GM12874 (cell line): ENCODE measurements around the gene ATP6V1C2.

Source experiments
- TF ChIP-seq, protein P1 (sequence below): IDR thresholded peaks from 2 replicates; pipeline ENCODE4 v1.5.1; 2011; ENCODE audit warnings: low read depth, mild to moderate bottlenecking, control low read depth, low read length, moderate library complexity; ENCODE audit not compliant: insufficient read depth

The ATP6V1C2 gene

DNA sequence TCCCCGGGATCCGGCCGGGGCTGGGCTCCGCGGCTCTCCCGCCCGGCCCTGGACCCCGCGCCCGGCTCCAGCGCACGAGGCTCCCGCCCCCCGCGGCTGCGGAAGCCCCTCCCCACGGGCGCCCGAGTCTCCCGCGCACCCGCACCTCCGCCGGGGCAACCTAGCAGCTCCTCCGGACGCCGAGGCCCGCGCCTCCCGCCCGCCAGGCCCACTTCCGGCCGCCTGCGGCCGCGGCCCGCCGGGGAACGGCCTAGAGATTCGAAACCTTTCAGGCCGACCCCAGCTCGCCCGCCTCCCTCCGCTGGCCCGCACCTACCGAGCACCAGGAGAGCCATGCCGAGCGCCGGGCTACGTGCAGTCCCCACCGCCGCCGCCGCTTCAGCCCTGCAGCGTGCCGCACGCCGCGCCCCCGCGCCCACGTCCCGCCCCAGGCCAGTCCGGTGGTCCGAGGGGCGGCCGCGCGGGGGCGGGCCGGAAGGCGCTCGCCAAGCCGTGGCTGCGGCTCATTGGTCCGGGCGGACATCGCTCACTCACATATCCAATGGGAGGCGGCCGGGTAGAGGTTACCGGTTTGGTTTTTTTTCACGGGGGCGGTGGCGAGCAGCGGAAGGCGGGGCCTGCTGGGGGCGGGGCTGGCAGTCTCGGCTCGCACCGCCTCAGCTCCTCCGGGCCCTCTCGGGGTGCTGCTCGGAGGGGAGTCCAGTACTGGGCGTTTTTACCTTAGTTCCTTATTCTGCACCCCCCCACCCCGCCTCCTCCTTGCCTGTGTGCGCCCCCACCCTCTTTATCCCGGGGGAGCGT is 91.1 kb downstream of the ATP6V1C2 start, which contains the start of gene PDIA6:
Gene PDIA6, minus strand, starts transcription at position 424 of the 801 bp plus-strand sequence. Its CDS starts 89 bp downstream, at position 335.
- TF ChIP-seq, protein P1, sequence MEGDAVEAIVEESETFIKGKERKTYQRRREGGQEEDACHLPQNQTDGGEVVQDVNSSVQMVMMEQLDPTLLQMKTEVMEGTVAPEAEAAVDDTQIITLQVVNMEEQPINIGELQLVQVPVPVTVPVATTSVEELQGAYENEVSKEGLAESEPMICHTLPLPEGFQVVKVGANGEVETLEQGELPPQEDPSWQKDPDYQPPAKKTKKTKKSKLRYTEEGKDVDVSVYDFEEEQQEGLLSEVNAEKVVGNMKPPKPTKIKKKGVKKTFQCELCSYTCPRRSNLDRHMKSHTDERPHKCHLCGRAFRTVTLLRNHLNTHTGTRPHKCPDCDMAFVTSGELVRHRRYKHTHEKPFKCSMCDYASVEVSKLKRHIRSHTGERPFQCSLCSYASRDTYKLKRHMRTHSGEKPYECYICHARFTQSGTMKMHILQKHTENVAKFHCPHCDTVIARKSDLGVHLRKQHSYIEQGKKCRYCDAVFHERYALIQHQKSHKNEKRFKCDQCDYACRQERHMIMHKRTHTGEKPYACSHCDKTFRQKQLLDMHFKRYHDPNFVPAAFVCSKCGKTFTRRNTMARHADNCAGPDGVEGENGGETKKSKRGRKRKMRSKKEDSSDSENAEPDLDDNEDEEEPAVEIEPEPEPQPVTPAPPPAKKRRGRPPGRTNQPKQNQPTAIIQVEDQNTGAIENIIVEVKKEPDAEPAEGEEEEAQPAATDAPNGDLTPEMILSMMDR: no peak

DNA sequence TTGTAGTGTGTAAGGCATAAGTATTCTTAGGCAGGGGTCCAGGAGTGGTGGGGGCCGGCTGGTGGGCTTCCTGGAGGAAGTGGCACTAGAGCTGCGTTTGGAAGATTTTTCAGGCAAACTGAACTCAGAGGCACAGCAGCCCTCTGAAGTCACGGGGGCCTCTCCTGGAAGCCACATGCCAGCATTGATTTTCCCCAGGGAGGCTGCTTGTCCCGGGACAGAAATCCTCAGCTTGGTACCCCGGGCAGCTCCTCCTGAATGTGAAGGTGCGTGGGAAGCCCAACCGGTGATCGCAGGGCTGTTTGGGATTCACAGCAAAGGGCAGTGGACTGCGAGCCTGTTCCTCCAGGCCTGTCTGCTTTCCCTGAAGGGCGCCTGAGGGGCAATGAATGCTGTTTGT is 92.7 kb downstream of the ATP6V1C2 start:
- TF ChIP-seq, protein P1: no peak

DNA sequence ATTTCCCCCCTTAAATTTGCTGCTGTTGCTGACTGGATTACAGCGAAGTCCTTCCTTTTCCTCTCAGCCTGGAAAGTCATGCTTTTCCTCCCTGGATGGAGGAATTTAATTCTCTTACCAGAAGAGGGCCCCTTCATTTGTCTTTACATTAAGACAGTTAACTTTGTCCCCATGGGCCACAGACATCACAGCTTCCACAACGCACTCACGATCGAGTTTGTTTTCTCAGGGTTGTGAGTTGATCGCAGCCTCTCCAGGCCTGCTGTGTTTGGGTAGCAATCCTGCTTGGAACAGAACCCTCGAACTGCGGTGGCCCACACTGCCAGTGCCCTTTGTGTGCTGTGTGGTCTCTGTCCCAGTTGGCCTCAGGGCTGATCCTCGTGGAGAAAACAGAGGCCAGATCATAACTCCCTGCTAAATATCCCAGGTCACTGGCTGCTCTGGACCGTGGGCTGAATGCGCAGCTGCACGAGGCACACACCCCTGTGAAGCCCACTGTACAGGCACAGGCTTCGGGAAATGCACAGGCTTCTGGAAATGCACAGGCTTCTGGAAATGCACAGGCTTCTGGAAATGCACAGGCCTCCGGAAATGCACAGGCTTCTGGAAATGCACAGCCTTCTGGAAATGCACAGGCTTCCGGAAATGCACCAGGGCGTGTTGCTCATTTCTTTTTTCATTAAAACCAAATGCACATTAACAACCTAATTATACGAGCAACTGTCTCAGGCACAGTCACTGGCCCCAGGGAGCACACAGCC is 93.3 kb downstream of the ATP6V1C2 start:
- TF ChIP-seq, protein P1: no peak

DNA sequence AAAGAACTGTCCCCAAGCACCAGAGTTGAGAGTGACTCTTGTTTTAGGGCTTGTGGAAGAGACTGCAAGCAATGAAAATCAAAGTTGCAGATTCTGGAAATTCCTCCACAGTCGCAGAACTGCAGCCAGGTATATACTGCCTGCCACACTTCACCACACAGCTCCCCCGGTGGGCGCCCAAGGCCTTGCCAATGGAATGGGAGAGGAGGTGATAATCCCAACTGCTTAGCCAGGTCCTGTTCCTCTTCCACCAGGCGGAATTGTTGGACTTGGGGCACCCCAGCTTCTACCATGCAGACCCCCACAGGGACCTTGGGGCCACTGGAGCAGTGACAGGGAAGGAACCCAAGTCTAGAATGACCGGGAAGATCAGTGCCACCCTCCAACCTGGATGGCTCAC is 96.0 kb downstream of the ATP6V1C2 start:
- TF ChIP-seq, protein P1: no peak

DNA sequence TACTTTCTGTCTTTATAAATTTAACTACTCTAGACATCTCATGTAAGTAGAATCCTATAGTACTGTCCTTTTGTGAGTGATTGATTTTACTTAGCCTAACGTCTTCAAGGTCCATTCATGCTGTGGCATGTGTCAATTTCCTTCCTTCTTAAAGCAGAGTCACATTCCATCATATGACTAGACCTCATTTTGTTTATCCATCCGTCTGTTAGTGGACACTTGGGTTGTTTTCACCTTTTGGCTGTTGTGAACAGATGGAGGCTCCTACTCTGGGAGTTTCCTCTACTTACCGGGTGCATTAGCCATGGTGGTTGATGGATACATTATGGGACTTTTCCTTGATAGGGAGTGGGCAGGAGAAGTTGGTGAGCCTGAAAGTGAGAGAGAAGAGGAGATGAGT is 97.6 kb downstream of the ATP6V1C2 start:
- TF ChIP-seq, protein P1: no peak

DNA sequence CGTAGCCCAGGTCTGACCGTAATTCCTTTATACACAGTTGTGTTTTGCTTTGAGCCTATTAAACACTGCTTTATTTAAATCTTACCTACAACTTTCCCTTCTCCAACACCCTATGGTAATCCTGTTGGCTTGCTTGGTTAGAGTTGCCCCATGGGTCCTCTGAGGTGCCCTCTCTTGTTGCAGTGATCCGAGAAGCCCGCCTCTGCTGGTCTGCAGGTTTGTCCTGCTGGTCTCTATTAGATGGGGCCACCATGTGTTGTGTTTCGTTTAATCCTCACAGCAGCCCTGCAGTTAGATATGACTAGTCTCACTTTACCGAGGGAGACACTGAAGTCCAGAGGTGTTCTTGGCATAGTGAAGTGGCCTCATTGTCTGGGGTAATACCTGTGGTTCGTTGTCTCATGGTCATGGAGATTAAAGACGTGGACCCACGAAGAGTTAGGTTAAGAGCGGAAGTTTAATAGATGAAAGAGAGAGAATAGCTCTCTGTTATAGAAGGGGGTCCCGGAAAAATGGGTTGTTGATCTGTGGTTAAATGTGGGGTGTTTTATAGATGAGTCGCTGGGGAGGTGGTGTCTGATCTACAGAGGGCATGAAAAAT is 98.4 kb downstream of the ATP6V1C2 start:
- TF ChIP-seq, protein P1: no peak

DNA sequence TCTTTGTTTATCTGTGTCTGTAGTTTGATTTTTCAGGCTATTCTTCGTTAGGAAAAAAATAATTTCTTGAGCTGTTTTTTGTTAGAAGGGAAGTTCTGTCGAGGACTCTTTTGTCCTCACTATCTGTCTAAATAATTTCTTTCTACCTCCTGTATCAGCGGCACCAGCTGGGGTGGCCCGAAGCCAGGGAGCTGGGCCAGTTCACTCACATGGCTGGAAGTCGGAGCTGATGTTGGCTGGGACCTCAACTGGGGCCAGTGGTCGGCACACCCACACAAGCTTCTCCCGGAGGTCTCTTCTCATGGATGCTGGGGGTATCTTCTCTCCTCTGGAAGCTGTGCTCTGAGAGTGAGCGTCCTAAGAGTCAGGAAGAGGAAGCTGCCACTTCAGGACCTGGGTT is 99.1 kb downstream of the ATP6V1C2 start:
- TF ChIP-seq, protein P1: no peak
